H1 (cell line): ENCODE measurements around the gene LCNL1. TPM values are rescaled to one million over a fixed set of nuclear protein-coding genes. Genes with fewer than 3 reads are reported as not detected.

ENCODE experiments used
- CBX8 ChIP-seq: fragments of 300-800, 300-1000 bp; sonication (generic); IDR thresholded peaks from 2 replicates; pipeline ENCODE4 v1.7.1; 2016; ENCODE audit warnings: low read depth, low read length, borderline replicate concordance
- SAP30 ChIP-seq: fragments of 300-600 bp; sonication (generic); IDR thresholded peaks from 2 replicates; pipeline ENCODE4 v1.7.1; 2012; ENCODE audit warnings: low read length, moderate library complexity, mild to moderate bottlenecking, inconsistent platforms; ENCODE audit not compliant: insufficient read depth, insufficient replicate concordance
- SP1 ChIP-seq: IDR thresholded peaks from 2 replicates; pipeline ENCODE4 v1.6.1; 2011; ENCODE audit warnings: low read depth, low read length
- polyA plus RNA-seq, 7 experiments: library from polyadenylated mRNA; depleted of rRNA in 3 of 7; stranded (reverse) in 5 of 7; unstranded in 2 of 7; fragments of >200 nt in 5 of 7; fragments of 200-250 nt in 2 of 7; gene quantifications; 1 replicate in 5 of 7; 2 replicates in 1 of 7; 4 replicates in 1 of 7; pipeline versions ENCODE4 v1.2.1 to v1.2.3, GENCODE V29; 2011 to 2013; ENCODE audit warnings: missing spikeins in 2 of 7, mixed read lengths in 2 of 7
- total RNA-seq: library from RNA; stranded (reverse); fragmentation: NEBNext Ultra II Directional; extraction: Animal tissue kit (Norgen Biotek cat#: 25700); gene quantifications from 2 replicates; pipeline ENCODE4 v1.2.1, GENCODE V29; 2021
- TF ChIP-seq, protein P1 (sequence below): fragments of 300-600 bp; sonication (generic); IDR thresholded peaks from 2 replicates; pipeline ENCODE4 v1.7.1; 2012; ENCODE audit warnings: low read length, moderate library complexity, mild to moderate bottlenecking, inconsistent platforms; ENCODE audit not compliant: insufficient replicate concordance

Gene LCNL1
- total and polyA plus RNA-seq, 2 of the 8 experiments (the other 6 are each of a cell fraction or from before 2014, with no cell fraction given), result 0.11 TPM; not detected in 1

DNA sequence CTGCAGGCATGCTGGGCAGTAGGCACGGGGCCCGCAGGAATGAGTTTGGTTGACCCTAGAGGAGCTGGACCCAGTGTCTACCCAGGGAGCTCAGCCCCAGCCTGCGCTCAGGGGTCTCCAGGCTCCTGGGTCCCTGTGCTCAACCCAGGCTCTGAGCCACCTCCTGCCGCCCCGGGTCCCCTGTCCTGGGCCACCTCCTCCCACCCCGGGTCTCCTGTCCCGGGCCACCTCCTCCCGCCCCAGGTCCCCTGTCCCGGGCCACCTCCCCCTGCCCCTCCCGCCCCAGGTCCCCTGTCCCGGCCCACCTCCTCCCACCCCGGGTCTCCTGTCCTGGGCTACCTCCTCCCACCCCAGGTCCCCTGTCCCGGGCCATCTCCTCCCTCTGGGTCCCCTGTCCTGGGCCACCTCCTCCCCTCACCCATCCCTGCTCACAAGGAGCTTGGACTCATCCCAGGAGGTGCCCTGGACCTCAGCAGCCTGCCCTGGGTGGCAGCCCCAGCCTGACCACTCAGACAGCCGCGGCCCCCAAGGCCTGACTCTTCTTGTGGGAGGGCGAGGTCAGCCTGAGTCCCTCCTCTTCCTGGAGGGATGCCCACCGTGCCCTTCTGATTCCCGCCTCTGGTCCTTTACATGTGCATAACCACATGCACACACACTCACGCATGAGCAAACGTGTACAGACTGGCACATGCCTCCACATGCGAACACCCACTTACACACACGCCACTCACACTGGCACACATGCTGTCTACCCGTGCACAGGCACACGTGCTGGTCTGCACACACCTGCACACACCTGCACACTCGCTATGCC, 28.3 kb upstream of the LCNL1 start (continued):
- TF ChIP-seq, protein P1, sequence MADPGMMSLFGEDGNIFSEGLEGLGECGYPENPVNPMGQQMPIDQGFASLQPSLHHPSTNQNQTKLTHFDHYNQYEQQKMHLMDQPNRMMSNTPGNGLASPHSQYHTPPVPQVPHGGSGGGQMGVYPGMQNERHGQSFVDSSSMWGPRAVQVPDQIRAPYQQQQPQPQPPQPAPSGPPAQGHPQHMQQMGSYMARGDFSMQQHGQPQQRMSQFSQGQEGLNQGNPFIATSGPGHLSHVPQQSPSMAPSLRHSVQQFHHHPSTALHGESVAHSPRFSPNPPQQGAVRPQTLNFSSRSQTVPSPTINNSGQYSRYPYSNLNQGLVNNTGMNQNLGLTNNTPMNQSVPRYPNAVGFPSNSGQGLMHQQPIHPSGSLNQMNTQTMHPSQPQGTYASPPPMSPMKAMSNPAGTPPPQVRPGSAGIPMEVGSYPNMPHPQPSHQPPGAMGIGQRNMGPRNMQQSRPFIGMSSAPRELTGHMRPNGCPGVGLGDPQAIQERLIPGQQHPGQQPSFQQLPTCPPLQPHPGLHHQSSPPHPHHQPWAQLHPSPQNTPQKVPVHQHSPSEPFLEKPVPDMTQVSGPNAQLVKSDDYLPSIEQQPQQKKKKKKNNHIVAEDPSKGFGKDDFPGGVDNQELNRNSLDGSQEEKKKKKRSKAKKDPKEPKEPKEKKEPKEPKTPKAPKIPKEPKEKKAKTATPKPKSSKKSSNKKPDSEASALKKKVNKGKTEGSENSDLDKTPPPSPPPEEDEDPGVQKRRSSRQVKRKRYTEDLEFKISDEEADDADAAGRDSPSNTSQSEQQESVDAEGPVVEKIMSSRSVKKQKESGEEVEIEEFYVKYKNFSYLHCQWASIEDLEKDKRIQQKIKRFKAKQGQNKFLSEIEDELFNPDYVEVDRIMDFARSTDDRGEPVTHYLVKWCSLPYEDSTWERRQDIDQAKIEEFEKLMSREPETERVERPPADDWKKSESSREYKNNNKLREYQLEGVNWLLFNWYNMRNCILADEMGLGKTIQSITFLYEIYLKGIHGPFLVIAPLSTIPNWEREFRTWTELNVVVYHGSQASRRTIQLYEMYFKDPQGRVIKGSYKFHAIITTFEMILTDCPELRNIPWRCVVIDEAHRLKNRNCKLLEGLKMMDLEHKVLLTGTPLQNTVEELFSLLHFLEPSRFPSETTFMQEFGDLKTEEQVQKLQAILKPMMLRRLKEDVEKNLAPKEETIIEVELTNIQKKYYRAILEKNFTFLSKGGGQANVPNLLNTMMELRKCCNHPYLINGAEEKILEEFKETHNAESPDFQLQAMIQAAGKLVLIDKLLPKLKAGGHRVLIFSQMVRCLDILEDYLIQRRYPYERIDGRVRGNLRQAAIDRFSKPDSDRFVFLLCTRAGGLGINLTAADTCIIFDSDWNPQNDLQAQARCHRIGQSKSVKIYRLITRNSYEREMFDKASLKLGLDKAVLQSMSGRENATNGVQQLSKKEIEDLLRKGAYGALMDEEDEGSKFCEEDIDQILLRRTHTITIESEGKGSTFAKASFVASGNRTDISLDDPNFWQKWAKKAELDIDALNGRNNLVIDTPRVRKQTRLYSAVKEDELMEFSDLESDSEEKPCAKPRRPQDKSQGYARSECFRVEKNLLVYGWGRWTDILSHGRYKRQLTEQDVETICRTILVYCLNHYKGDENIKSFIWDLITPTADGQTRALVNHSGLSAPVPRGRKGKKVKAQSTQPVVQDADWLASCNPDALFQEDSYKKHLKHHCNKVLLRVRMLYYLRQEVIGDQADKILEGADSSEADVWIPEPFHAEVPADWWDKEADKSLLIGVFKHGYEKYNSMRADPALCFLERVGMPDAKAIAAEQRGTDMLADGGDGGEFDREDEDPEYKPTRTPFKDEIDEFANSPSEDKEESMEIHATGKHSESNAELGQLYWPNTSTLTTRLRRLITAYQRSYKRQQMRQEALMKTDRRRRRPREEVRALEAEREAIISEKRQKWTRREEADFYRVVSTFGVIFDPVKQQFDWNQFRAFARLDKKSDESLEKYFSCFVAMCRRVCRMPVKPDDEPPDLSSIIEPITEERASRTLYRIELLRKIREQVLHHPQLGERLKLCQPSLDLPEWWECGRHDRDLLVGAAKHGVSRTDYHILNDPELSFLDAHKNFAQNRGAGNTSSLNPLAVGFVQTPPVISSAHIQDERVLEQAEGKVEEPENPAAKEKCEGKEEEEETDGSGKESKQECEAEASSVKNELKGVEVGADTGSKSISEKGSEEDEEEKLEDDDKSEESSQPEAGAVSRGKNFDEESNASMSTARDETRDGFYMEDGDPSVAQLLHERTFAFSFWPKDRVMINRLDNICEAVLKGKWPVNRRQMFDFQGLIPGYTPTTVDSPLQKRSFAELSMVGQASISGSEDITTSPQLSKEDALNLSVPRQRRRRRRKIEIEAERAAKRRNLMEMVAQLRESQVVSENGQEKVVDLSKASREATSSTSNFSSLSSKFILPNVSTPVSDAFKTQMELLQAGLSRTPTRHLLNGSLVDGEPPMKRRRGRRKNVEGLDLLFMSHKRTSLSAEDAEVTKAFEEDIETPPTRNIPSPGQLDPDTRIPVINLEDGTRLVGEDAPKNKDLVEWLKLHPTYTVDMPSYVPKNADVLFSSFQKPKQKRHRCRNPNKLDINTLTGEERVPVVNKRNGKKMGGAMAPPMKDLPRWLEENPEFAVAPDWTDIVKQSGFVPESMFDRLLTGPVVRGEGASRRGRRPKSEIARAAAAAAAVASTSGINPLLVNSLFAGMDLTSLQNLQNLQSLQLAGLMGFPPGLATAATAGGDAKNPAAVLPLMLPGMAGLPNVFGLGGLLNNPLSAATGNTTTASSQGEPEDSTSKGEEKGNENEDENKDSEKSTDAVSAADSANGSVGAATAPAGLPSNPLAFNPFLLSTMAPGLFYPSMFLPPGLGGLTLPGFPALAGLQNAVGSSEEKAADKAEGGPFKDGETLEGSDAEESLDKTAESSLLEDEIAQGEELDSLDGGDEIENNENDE, result no peak
- TF ChIP-seq SP1, result no peak
- TF ChIP-seq CBX8, result no peak
- no peak for TF ChIP-seq SAP30
